Stimulated activated CD4-positive, alpha-beta T cell treated with anti-CD3 and anti-CD28 coated beads, Interleukin-1b, Interleukin-23, amount 100 ng/mL, for 24 hours (primary cell): ENCODE results near the gene WDR45B.
"Not testable (repeated sequence)": the region's sequence is repeated elsewhere in the genome, so short reads cannot be mapped to it uniquely, and the experiment has no call there.

ENCODE experiments used
- DNase-seq, 4 experiments: peaks; one replicate each; pipeline ENCODE4 v3.0.0-alpha.2; 2020; ENCODE audit warnings: low read depth in 4 of 4, low spot score in 1 of 4

The WDR45B gene

DNA sequence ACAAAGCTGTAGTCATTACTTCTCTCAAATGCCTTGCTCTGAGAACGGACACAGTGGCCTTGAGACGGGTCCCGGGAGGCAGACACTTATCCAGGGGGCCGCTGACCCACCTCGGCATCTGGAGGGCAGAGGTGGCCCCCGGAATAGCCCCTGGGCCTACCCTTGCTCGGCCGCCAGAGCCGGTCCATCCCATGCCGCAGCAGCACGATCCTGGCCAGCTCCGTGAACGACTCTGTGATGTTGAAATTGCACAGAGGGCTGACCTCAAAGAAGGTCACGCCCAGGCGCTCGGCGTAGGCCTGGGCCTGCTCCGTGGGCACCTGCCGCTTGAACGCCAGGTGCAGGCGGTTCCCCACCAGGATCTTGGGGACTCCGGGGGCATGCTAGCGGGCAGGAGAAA, 10.1 kb upstream of the WDR45B start:
- no peak for DNase-seq

- DNase-seq, result no peak
Observed at GRCh38 chr17:82657926-82658325, 9.7 kb upstream of the WDR45B start.

DNA sequence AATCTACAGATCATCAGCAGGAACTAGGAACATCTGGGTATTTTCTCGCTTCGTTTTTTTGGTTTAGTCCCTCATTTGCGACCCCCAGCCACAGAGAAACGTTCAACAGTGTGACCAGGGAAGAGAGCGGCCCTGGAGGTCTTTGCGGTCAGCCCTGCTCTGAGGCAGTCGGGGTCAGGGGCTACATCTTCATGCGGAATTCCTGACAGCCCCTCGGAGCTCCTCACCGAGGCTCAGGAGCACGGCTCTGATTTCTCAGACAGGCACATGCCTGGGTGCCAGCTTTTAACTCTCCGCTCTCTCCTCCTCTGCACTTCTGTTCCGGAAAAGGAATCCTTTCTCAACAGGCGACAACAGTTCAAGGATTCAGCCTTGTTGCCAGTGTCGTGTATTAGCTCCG, 8.0 kb upstream of the WDR45B start:
- DNase-seq, result no peak

DNA sequence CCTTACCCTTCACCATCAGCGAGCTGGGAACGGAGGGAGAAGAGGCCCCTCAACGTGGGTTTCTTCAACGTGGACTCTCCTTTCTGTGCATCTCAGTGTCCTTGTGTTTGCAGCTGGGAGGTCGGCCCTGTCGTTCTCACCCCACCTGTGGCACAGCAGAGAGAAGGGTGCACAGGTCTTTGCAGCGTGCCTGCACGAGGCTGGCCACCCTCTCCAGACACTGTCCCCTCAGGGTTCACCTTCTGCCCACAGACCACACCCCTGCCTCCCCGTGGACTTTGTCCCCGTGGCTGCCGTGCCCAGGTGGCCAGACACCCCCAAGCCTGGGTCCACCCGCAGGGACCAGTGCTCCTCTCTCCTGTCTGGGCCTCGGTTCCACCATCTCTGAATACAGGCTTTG, 7.3 kb upstream of the WDR45B start:
- no peak for DNase-seq

DNA sequence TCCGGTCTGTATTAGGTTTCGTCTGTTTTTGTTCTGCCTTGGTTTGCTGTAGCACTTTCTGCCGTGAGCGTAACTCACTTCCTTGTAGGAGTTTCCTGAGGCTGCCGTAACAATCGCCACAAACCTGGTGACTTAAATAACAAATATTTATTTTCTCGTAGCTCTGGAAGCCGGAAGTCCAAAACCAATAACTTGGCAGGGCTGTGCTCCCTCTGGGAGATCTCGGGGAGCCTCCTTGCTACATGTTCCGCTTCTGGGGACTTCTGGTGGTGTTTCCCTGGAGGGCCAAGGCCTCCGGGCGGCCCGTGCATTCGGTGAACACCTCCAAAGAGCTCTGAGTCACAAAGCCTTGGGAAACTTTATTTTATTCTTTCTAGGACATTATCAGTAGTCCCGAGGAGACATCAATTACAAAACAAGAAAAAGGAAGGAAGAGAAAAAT, 6.8 kb upstream of the WDR45B start:
- no peak for DNase-seq

- not testable (repeated sequence) for DNase-seq
Observed at GRCh38 chr17:82654611-82655010, 6.4 kb upstream of the WDR45B start.

DNA sequence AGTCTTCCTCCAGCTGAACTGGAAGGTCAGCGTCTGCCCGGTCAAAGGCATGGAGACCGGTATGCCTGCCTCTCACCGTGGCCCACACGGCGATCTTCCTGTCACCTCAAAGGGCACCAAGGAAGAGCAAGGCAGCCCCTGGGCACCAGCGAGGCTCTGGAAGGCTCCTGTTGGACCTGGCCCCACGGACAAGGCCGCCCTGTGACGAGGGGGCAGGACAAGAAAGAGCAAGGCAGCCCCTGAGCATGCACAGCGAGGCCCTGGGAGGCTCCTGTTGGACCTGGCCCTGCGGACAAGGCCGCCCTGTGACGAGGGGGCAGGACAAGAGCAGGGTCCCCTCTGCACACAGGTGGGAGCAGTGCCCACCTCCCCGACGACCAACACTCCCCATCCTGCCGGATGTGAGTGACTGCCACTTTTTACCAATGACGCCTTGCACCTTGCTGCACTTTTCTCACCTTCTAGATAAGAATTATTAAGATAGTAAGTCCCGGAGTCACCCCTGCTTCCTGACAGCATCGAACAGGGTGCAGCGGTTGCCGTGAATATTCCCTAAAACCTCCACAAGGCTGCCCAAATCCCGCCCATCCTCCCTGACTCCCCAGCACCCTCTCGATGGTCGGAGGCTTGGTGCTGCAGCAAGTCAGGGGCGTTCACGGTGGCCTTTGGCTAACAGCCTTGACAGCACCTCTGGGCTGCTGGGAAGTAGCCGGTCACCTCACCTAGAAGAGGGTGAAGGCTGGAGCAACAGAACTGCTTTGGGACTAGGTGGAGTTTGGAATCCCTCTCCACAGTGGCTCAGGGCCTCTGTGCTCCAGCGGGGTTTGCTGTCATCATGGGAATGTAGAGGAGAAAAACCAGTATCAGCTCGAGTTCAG, 5.6 kb upstream of the WDR45B start:
- DNase-seq, result no peak

GRCh38 chr17:82650723-82651122, 2.5 kb upstream of the WDR45B start:
- no peak for DNase-seq

GRCh38 chr17:82649501-82650261, 1.4 kb upstream of the WDR45B start:
- DNase-seq, result no peak

DNA sequence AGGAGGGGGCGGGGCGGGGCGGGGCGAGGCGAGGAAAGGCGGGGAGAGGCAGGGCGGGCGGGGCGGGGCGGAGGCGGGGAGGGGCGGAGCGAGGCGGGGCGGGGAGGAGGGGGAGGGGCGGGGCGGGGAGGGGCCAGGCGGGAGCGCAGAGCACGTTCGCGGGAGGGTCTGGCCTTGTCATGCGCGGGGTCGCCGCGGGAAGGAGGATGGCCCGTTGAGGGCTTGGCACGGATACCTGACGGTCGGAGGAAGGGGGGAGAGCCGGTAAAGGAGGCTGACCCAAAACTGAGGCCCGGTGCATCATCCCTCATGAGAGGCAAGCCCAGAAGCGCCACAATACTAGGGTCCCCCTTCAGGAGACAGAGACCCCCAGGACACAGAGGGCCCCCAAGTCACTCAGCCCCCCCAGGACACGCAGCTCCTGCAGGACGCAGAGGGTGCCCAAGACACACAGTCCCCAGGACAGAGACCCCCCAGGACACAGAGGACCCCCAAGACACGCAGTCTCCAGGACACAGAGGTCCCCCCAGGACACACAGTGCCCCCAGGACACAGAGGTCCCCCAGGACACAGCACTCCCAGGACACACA, 593 bp upstream of the WDR45B start:
- peak in 1 of 4 experiments; percentile 21 for DNase-seq

DNA sequence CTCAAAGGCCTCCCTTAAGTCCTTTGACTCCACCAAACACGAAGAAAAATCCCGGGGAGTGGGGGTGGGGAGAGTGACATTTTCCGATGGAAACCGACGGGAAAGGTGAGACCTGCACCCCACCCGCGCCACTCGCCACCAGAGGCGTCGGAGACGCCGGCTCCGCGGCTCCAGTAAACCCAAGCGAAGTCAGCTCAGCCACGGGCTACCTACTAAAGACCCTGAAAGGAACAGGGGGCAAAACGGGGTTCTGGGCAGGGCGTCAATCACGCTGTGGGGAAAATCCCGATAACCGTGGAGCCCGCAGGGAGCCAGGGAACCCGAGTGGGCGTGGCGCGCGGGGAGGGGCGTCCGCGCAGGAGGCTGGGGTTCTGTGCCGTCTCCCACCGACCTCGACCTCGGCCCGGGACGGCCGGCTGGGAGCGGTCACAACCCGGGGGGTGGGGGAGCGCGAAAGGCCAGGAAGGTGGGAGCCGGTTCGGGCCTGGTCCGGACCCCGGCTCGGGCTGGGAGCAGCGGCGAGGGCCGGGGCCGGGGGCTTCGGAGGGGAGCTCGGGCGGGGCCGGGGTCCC, 565 bp downstream of the WDR45B start:
- DNase-seq, result peak in 3 of 4 experiments; percentile 14 to 40 (median 17)

DNA sequence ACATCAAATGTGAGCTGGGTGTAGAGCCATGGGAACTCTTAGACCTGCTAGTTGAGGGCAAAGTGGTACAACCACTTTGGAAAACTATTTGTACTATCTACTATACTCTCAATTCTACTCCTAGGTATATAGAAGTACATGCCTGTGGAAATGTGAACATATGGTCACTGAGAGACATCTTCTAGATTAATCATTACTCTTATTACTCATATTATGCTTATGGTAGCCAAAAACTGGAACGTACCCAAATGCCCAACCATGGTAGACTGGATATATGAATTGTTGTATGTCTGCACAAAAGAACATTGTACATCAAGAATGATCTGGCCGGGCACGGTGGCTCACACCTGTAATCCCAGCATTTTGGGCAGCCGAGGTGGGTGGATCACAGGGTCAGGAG, 2.7 kb downstream of the WDR45B start:
- DNase-seq, result no peak

DNA sequence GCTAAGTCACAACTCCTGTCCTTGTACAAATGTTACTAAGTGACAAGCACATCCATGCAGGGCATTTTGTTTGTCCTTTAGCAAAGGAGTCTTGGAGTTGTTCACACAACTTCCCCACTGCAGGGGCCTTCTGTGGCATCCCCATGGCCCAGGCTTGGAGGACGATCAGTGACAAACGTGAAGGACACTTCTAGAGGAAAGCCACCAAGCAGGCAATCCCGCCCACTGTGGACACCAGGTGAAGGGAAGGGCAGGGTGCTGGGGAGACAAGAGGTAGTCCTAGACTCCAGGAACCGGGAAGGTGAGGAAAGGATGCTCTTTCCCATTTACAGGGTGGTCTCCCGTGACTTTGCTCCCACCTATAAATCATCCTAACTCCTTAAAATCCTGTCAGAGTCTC, 4.1 kb downstream of the WDR45B start:
- DNase-seq, result no peak

DNA sequence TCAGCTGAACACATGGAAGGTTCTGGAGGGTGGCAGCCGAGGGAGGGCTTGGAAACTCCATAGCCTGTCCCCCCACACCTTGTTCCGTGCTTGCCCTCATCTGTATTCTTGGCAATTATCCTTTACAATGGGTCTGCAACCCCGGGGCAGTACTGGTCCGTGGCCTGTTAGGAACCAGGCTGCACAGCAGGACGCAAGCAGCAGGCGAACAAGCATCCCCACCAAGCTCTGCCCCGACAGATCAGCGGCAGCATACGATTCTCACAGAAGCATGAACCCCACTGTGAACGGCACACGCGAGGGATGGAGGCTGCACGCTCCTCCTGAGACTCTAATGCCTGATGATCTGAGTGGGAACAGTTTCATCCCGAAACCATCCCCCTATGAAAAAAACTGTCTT, 6.2 kb downstream of the WDR45B start:
- no peak for DNase-seq

DNA sequence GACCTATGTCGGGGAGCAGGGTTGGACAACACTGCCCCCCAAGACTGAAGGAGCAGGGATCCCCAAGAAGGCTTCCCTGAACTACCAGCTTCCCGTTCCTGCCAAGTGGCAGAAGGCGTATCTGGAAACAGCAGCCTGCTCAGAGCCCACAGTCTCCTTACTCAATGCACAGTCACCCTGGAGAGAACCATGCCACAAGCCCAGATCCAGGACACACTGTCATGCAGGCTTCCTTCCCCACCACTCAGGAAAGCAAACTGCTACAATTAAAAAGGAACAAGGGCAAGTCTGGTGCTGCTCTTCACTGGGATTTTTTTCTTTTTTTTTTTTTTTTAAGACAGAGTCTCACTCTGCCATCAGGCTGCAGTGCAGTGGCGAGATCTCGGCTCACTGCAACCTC, 8.2 kb downstream of the WDR45B start:
- DNase-seq, result no peak

DNA sequence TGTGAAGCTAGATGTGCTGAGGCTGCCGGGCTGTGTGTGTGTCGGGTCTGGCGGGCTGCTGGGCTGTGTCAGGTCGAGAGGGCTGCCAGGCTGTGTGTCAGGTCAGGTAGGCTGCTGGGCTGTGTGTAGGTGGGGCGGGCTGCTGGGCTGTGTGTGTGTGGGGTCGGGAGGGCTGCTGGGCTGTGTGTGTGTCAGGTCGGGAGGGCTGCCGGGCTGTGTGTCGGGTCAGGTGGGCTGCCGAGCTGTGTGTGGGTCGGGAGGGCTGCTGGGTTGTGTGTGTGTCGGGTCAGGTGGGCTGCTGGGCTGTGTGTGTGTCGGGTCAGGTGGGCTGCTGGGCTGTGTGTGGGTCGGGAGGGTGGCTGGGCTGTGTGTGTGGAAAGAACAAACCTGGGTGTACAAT, 8.6 kb downstream of the WDR45B start:
- no peak for DNase-seq

GRCh38 chr17:82638183-82638773, 10.0 kb downstream of the WDR45B start:
- DNase-seq, result no peak

- DNase-seq, result no peak
Observed at GRCh38 chr17:82636626-82637598, 11.3 kb downstream of the WDR45B start.

DNA sequence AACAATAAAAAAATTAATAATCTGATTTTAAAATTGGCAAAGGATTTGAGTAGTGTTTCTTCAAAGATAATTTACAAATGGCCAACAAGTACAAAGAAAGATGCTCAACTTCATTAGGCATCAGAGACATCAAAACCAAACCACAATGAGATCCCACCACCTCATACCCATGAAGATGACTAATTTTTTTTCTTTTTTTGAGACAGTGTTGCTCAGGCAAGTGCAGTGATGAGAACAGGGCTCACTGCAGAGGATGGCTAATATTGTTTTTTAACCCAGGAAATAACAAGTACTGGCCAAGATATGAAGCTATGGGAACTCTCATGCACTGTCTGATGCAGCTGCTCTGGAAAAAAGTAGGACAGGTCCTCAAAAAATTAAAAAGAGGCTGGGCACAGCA, 14.9 kb downstream of the WDR45B start:
- no peak for DNase-seq

DNA sequence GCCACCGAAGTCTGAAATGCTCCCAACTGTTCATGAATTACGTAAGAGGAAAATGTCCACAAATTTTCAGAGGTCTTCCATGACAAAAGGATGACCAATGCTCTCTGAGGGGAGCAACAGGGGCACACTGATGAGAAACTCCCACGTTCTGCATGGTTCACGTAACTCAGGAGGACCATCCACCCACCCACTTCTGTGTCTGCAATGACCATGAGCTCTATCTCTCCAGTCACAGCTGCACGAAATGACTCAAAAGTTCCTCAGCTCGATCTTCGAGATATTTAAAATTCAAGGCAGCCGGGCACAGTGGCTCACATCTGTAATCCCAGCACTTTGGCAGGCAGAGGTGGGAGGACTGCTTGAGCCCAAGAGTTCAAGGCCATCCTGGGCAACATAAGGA, 15.8 kb downstream of the WDR45B start:
- no peak for DNase-seq
